Hematopoietic multipotent progenitor cell treated with erythropoietin and hydrocortisone succinate and interleukin-3 and kit ligand, for 6 days (in vitro differentiated cells): ENCODE results near the gene CAPN14.
A peak's percentile ranks its signal among the peaks of the same experiment; 100 is the strongest.
"Not testable (repeated sequence)": the region's sequence is repeated elsewhere in the genome, so short reads cannot be mapped to it uniquely, and the experiment has no call there.

ENCODE experiments used
- DNase-seq: peaks from one replicate; pipeline ENCODE4 v3.0.0-alpha.2; 2015

CAPN14 gene

GRCh38 chr2:31191931-31192330 lies 25.4 kb downstream of the CAPN14 start:
- DNase-seq: no peak

GRCh38 chr2:31190188-31190587 lies 27.1 kb downstream of the CAPN14 start:
- DNase-seq: no peak

- no peak for DNase-seq
Measured at GRCh38 chr2:31189141-31189540, 28.2 kb downstream of the CAPN14 start.

GRCh38 chr2:31188131-31188530 lies 29.2 kb downstream of the CAPN14 start:
- no peak for DNase-seq

- DNase-seq: no peak
Measured at GRCh38 chr2:31187166-31187565, 30.1 kb downstream of the CAPN14 start.

GRCh38 chr2:31183973-31184372 lies 33.3 kb downstream of the CAPN14 start:
- DNase-seq: not testable (repeated sequence)

GRCh38 chr2:31176742-31177141 lies 40.6 kb downstream of the CAPN14 start:
- no peak for DNase-seq

GRCh38 chr2:31171142-31171541 lies 46.2 kb downstream of the CAPN14 start:
- DNase-seq: no peak

- peak; percentile 78 for DNase-seq
Measured at GRCh38 chr2:31170071-31170698, 47.1 kb downstream of the CAPN14 start.

- no peak for DNase-seq
Measured at GRCh38 chr2:31168291-31168690, 49.0 kb downstream of the CAPN14 start.

GRCh38 chr2:31166925-31167324 lies 50.4 kb downstream of the CAPN14 start:
- peak; percentile 10 for DNase-seq

- DNase-seq: no peak
Measured at GRCh38 chr2:31163011-31163539, 54.2 kb downstream of the CAPN14 start.

- no peak for DNase-seq
Measured at GRCh38 chr2:31161637-31162036, 55.7 kb downstream of the CAPN14 start.

- DNase-seq: no peak
Measured at GRCh38 chr2:31151501-31151900, 65.8 kb downstream of the CAPN14 start.

- no peak for DNase-seq
Measured at GRCh38 chr2:31150120-31150670, 67.1 kb downstream of the CAPN14 start.

GRCh38 chr2:31148514-31148913 lies 68.8 kb downstream of the CAPN14 start:
- no peak for DNase-seq

GRCh38 chr2:31147645-31148044 lies 69.7 kb downstream of the CAPN14 start:
- no peak for DNase-seq

- no peak for DNase-seq
Measured at GRCh38 chr2:31142110-31142509, 75.2 kb downstream of the CAPN14 start.

- DNase-seq: no peak
Measured at GRCh38 chr2:31141443-31142085, 75.8 kb downstream of the CAPN14 start.

- DNase-seq: peak; percentile 6
Measured at GRCh38 chr2:31140151-31140550, 77.2 kb downstream of the CAPN14 start.

- DNase-seq: peak; percentile 53
Measured at GRCh38 chr2:31139671-31140070, 77.6 kb downstream of the CAPN14 start.

GRCh38 chr2:31138037-31138962 lies 79.0 kb downstream of the CAPN14 start, which contains the start of gene GALNT14:
Gene GALNT14, minus strand, starts transcription at chr2:31138440. Its CDS starts 354 bp downstream, at chr2:31138086.
- DNase-seq: peak; percentile 73
